IPS-NIHi7 (cell line): ENCODE measurements around the gene SMG5.
"Not testable (repeated sequence)": the region's sequence is repeated elsewhere in the genome, so short reads cannot be mapped to it uniquely, and the experiment has no call there.

Experiments used
- DNase-seq: peaks from one replicate; pipeline ENCODE4 v3.0.0; 2012; ENCODE audit warnings: mixed read lengths; ENCODE audit errors: extremely low spot score

The SMG5 gene

GRCh38 chr1:156244712-156245111 lies 37.9 kb downstream of the SMG5 start:
- DNase-seq: no peak

- no peak for DNase-seq
Measured at GRCh38 chr1:156244126-156244525, 38.5 kb downstream of the SMG5 start.

GRCh38 chr1:156242738-156243137 lies 39.9 kb downstream of the SMG5 start:
- no peak for DNase-seq

- DNase-seq: no peak
Measured at GRCh38 chr1:156241926-156242325, 40.7 kb downstream of the SMG5 start, which contains the start of gene BGLAP. TSS of gene BGLAP (plus strand) at chr1:156242184. CDS start at chr1:156242232, 48 bp downstream.

- no peak for DNase-seq
Measured at GRCh38 chr1:156241311-156241811, 41.3 kb downstream of the SMG5 start.

- no peak for DNase-seq
Measured at GRCh38 chr1:156238248-156238647, 44.4 kb downstream of the SMG5 start.

GRCh38 chr1:156236164-156236563 lies 46.5 kb downstream of the SMG5 start:
- DNase-seq: no peak

- DNase-seq: no peak
Measured at GRCh38 chr1:156233426-156234127, 49.0 kb downstream of the SMG5 start.

- DNase-seq: no peak
Measured at GRCh38 chr1:156232201-156232894, 50.3 kb downstream of the SMG5 start.

- no peak for DNase-seq
Measured at GRCh38 chr1:156230473-156230837, 52.2 kb downstream of the SMG5 start.

GRCh38 chr1:156229809-156230472 lies 52.7 kb downstream of the SMG5 start:
- DNase-seq: no peak

- DNase-seq: no peak
Measured at GRCh38 chr1:156228501-156228900, 54.1 kb downstream of the SMG5 start.

GRCh38 chr1:156226782-156227181 lies 55.8 kb downstream of the SMG5 start:
- no peak for DNase-seq

GRCh38 chr1:156226116-156226538 lies 56.5 kb downstream of the SMG5 start:
- no peak for DNase-seq

GRCh38 chr1:156225677-156226014 lies 57.0 kb downstream of the SMG5 start:
- no peak for DNase-seq

- no peak for DNase-seq
Measured at GRCh38 chr1:156221986-156222692, 60.5 kb downstream of the SMG5 start.

GRCh38 chr1:156220226-156220625 lies 62.4 kb downstream of the SMG5 start:
- no peak for DNase-seq

GRCh38 chr1:156217871-156218270 lies 64.8 kb downstream of the SMG5 start:
- no peak for DNase-seq

- DNase-seq: not testable (repeated sequence)
Measured at GRCh38 chr1:156216361-156217086, 66.1 kb downstream of the SMG5 start.

- no peak for DNase-seq
Measured at GRCh38 chr1:156214024-156214748, 68.4 kb downstream of the SMG5 start.

GRCh38 chr1:156213644-156213966 lies 69.0 kb downstream of the SMG5 start:
- no peak for DNase-seq
